GM06990 (cell line): ENCODE results near the gene TMEM220.

ENCODE experiments used
- DNase-seq: peaks from one replicate; pipeline ENCODE4 v3.0.0-alpha.2; 2011; ENCODE audit not compliant: insufficient read length; ENCODE audit errors: extremely low read depth
- H3K27me3 ChIP-seq: replicated peaks from 2 replicates; pipeline ENCODE4 v1.6.0; 2011; ENCODE audit warnings: low read length; ENCODE audit not compliant: control insufficient read depth, insufficient read depth
- H3K36me3 ChIP-seq: 2 replicates; pipeline ENCODE4 v1.5.1; 2011; ENCODE audit warnings: low read length; ENCODE audit not compliant: control insufficient read depth, insufficient read depth
- H3K4me3 ChIP-seq: replicated peaks from 2 replicates; pipeline ENCODE4 v1.5.1; 2011; ENCODE audit warnings: low read depth, mild to moderate bottlenecking, control low read depth, low read length
- TF ChIP-seq, protein P1 (sequence below): IDR thresholded peaks from 2 replicates; pipeline ENCODE4 v1.5.1; 2011; ENCODE audit warnings: low read length, control low read depth, mild to moderate bottlenecking, inconsistent platforms; ENCODE audit not compliant: insufficient read depth, poor library complexity, severe bottlenecking

The TMEM220 gene

DNA sequence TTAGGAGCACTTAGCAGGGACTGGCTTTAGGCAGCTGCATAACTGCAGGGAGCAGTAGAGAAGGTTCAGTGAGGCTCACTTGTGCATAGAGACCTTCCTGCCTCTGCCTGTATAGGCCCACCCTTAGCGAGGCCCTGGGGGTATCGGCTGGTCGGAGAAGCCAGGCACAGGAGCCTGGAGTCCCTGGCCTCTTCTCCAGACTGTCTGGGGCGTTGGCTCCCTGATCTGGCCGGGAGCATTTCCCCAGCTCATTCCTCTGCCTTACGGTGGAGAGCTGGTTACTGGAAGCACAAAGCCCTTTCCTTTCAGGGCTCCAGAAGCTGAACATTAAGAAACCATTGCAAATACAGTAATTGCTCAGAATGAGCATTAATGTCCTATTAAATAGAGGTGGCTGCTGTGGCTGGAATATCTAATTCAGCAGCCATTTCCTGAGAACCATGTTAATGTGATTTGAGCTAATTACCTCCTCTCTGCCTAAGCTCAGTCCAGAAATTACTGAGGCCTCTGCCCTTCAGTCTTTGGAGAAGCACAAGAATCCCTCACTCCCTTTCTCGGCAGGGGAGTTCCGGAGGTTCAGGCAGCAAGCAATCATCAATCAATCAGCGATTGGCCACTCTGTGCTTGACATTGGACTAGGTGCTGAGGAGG is 18.8 kb upstream of the TMEM220 start:
- Histone ChIP-seq H3K4me3 (no peak overlapping the region), H3K27me3 (no peaks in the 10 kb centered on the region; the same call in none of the 2 replicates), H3K36me3 (no peaks in the 10 kb centered on the region)
- TF ChIP-seq, protein P1, sequence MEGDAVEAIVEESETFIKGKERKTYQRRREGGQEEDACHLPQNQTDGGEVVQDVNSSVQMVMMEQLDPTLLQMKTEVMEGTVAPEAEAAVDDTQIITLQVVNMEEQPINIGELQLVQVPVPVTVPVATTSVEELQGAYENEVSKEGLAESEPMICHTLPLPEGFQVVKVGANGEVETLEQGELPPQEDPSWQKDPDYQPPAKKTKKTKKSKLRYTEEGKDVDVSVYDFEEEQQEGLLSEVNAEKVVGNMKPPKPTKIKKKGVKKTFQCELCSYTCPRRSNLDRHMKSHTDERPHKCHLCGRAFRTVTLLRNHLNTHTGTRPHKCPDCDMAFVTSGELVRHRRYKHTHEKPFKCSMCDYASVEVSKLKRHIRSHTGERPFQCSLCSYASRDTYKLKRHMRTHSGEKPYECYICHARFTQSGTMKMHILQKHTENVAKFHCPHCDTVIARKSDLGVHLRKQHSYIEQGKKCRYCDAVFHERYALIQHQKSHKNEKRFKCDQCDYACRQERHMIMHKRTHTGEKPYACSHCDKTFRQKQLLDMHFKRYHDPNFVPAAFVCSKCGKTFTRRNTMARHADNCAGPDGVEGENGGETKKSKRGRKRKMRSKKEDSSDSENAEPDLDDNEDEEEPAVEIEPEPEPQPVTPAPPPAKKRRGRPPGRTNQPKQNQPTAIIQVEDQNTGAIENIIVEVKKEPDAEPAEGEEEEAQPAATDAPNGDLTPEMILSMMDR = no peak
- no peak for DNase-seq

DNA sequence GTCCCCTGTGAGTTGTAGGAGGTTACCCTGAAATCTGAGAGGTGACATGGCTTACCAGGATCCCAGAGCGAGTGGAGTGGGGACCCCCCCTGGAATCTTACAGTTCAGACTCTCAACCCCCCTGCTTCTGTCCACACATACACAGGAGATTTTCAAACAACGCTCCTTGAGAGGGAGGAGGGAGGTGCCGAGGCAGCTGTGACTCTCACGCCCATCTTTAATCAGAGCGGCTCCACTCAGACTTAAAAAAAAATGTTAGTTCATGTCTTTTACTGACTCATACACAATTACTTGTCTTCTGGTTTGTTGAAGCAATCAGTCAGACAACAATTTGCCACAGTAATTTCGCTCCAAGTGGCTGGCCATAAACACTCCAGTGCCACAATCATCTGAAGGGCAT is 15.4 kb upstream of the TMEM220 start:
- TF ChIP-seq, protein P1 = no peak
- no peak for DNase-seq
- no peaks in the 10 kb centered on the region; the same call in none of the 2 replicates for H3K27me3 ChIP-seq
- H3K36me3 ChIP-seq = no peaks in the 10 kb centered on the region
- H3K4me3 ChIP-seq = no peak overlapping the region

DNA sequence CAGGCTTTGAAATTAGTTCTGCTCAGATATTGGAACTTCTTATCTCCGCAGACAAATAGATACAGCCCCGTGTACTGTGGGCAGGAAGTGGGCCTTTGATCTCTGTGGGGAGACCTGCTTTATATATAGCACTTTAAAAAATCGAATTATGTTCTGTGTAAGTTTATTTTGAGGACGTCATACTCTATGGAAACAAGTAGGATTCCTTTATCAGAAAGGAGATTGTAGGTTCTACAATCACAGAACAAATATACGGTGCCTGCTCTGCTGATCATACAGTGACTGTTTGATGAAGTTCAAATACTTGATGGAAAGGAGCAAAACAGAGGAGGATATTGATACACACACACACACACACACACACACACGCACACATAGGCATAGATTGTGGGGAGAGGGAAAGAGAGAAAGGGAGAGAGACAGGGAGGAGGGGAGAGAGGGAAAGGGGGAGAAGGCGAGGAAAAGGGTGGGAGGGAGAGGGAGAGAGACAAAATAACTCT is 14.7 kb upstream of the TMEM220 start:
- H3K27me3 ChIP-seq = no peaks in the 10 kb centered on the region; the same call in none of the 2 replicates
- TF ChIP-seq, protein P1 = no peak
- no peaks in the 10 kb centered on the region for H3K36me3 ChIP-seq
- no peak overlapping the region for H3K4me3 ChIP-seq
- DNase-seq = no peak

- no peak for DNase-seq
- H3K36me3 ChIP-seq = no peaks in the 10 kb centered on the region
- H3K27me3 ChIP-seq = no peaks in the 10 kb centered on the region; the same call in none of the 2 replicates
- no peak overlapping the region for H3K4me3 ChIP-seq
- TF ChIP-seq, protein P1 = no peak
Measured at GRCh38 chr17:10743316-10744009, 13.6 kb upstream of the TMEM220 start.

GRCh38 chr17:10742431-10742830 is 12.6 kb upstream of the TMEM220 start:
- no peaks in the 10 kb centered on the region; the same call in none of the 2 replicates for H3K27me3 ChIP-seq

More at GRCh38 chr17:10742431-10742830, 12.6 kb upstream of the TMEM220 start:
- TF ChIP-seq, protein P1 = no peak
- H3K36me3 ChIP-seq = no peaks in the 10 kb centered on the region
- DNase-seq = no peak
- no peak overlapping the region for H3K4me3 ChIP-seq
